GM12892 (cell line): ENCODE measurements around the gene GEMIN4.

Source experiments
- POLR2A ChIP-seq: IDR thresholded peaks from 2 replicates; pipeline ENCODE4 v1.6.1; 2011; ENCODE audit warnings: low read depth, low read length, control low read depth
- POLR2AphosphoS5 ChIP-seq: IDR thresholded peaks from 2 replicates; pipeline ENCODE4 v1.6.1; 2011; ENCODE audit warnings: low read depth, low read length, control low read depth
- TAF1 ChIP-seq: IDR thresholded peaks from 2 replicates; pipeline ENCODE4 v1.6.1; 2011; ENCODE audit warnings: low read depth, mild to moderate bottlenecking, control low read depth, low read length, borderline replicate concordance

DNA sequence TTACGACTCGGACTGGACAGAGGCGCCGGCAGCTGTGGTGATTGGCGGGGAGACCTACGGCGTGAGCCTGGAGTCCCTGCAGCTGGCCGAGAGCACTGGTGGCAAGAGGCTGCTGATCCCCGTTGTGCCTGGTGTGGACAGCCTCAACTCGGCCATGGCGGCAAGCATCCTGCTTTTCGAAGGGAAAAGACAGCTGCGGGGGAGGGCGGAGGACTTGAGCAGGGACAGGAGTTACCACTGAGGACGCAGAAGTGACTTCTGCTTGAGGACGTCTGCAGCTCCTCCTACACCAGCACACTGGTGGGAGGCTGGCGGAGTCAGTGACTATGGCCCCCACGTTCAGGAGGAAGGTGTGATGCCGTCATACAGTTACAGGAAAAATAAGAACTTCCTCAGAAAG, 39.8 kb upstream of the GEMIN4 start:
- TF ChIP-seq POLR2A (no peak), TAF1 (no peak), POLR2AphosphoS5 (no peak)
